KBM-7 (cell line): ENCODE results near the gene NDUFS3.
A peak's percentile ranks its signal among the peaks of the same experiment; 100 is the strongest.
"Not testable (repeated sequence)": the region's sequence is repeated elsewhere in the genome, so short reads cannot be mapped to it uniquely, and the experiment has no call there.

Source experiments
- DNase-seq: peaks from one replicate; pipeline ENCODE4 v3.0.0-alpha.2; 2015
- in situ Hi-C: fragments of 300-500 bp; cut with MboI; formaldehyde crosslinking; loops from 2 replicates; pipeline ENCODE4 v1.14.3; 2020; ENCODE audit warnings: low sequenced_read_pairs, low pct_unique_long_range_greater_than_20kb, mixed read lengths

The NDUFS3 gene

GRCh38 chr11:47578524-47579494 lies at the start of gene NDUFS3, which contains the start of gene KBTBD4:
TSS of gene NDUFS3 (plus strand) at chr11:47579074. CDS start at chr11:47579092, 18 bp downstream.
TSS of gene KBTBD4 (minus strand) at chr11:47578970. CDS start at chr11:47578951, 19 bp downstream.
- in situ Hi-C loops = no loop called here
- peak; percentile 94 for DNase-seq

GRCh38 chr11:47529951-47530350 lies 48.9 kb upstream of the NDUFS3 start:
- no peak for DNase-seq
- in situ Hi-C loops = no loop called here

- in situ Hi-C loops = not testable (repeated sequence)
Measured at GRCh38 chr11:47530721-47531120, 48.2 kb upstream of the NDUFS3 start.

GRCh38 chr11:47531666-47532065 lies 47.2 kb upstream of the NDUFS3 start:
- no peak for DNase-seq
- in situ Hi-C loops = no loop called here

More at GRCh38 chr11:47530721-47531120, 48.2 kb upstream of the NDUFS3 start:
- not testable (repeated sequence) for DNase-seq

GRCh38 chr11:47532597-47533213 lies 46.2 kb upstream of the NDUFS3 start:
- DNase-seq = no peak
- in situ Hi-C loops = no loop called here

GRCh38 chr11:47533690-47534151 lies 45.2 kb upstream of the NDUFS3 start:
- in situ Hi-C loops = no loop called here
- DNase-seq = no peak

- in situ Hi-C loops = no loop called here
- no peak for DNase-seq
Measured at GRCh38 chr11:47534704-47535251, 44.1 kb upstream of the NDUFS3 start.

- in situ Hi-C loops = no loop called here
- no peak for DNase-seq
Measured at GRCh38 chr11:47536915-47537314, 42.0 kb upstream of the NDUFS3 start.

- in situ Hi-C loops = no loop called here
Measured at GRCh38 chr11:47538741-47539565, 39.9 kb upstream of the NDUFS3 start.

GRCh38 chr11:47539681-47540039 lies 39.2 kb upstream of the NDUFS3 start:
- in situ Hi-C loops = no loop called here
- no peak for DNase-seq

More at GRCh38 chr11:47538741-47539565, 39.9 kb upstream of the NDUFS3 start:
- no peak for DNase-seq

GRCh38 chr11:47541070-47541469 lies 37.8 kb upstream of the NDUFS3 start:
- no peak for DNase-seq
- in situ Hi-C loops = no loop called here

- in situ Hi-C loops = no loop called here
- no peak for DNase-seq
Measured at GRCh38 chr11:47545298-47545697, 33.6 kb upstream of the NDUFS3 start.

GRCh38 chr11:47546274-47546673 lies 32.6 kb upstream of the NDUFS3 start:
- DNase-seq, in situ Hi-C loops: not testable (repeated sequence)

- DNase-seq = no peak
- in situ Hi-C loops = loop anchor here (10.0 kb wide), 1 partner anchor 64 kb away; no protein-coding TSS in a partner anchor
Measured at GRCh38 chr11:47550288-47551047, 28.4 kb upstream of the NDUFS3 start.

- peak; percentile 51 for DNase-seq
- in situ Hi-C loops = loop anchor here (10.0 kb wide), 1 partner anchor 64 kb away; no protein-coding TSS in a partner anchor
Measured at GRCh38 chr11:47551086-47551485, 27.8 kb upstream of the NDUFS3 start.

- in situ Hi-C loops = loop anchor here (10.0 kb wide), 1 partner anchor 63 kb away; no protein-coding TSS in a partner anchor
- peak; percentile 51 for DNase-seq
Measured at GRCh38 chr11:47552056-47552565, 26.8 kb upstream of the NDUFS3 start.

- in situ Hi-C loops = loop anchor here (10.0 kb wide), 1 partner anchor 62 kb away; no protein-coding TSS in a partner anchor
- peak; percentile 91 for DNase-seq
Measured at GRCh38 chr11:47552566-47553405, 26.1 kb upstream of the NDUFS3 start, which contains the start of gene CELF1. TSS of gene CELF1 (minus strand) at chr11:47553132. CDS start at chr11:47499523, 53,609 bp downstream.
